H9 (cell line): Measurements from ENCODE around the gene BRD1. TPM values are rescaled to one million over a fixed set of nuclear protein-coding genes. Genes with fewer than 3 reads are reported as not detected.

ENCODE experiments used
- DNase-seq: peaks from one replicate; pipeline ENCODE4 v3.0.0-alpha.2; 2017
- H2AFZ ChIP-seq: one replicate; pipeline ENCODE4 v1.6.1; 2013; ENCODE audit warnings: mild to moderate bottlenecking, low read length, control low read depth, moderate library complexity
- H2AK5ac ChIP-seq: 2 replicates; pipeline ENCODE4 v1.6.1; 2013; ENCODE audit warnings: low read length, control low read depth, mixed read lengths; ENCODE audit not compliant: insufficient read length
- H2BK120ac ChIP-seq: one replicate; pipeline ENCODE4 v1.6.1; 2013; ENCODE audit warnings: low read depth, mild to moderate bottlenecking, low read length, control low read depth, inconsistent platforms; ENCODE audit not compliant: poor library complexity, severe bottlenecking
- H2BK12ac ChIP-seq: 2 replicates; pipeline ENCODE4 v1.6.1; 2013; ENCODE audit warnings: low read length, control low read depth, mixed read lengths, low read depth; ENCODE audit not compliant: insufficient read length
- H2BK15ac ChIP-seq: 2 replicates; pipeline ENCODE4 v1.6.1; 2013; ENCODE audit warnings: low read depth, low read length, control low read depth
- H2BK20ac ChIP-seq: one replicate; pipeline ENCODE4 v1.6.1; 2013; ENCODE audit warnings: low read depth, mild to moderate bottlenecking, low read length, control low read depth, inconsistent platforms; ENCODE audit not compliant: poor library complexity, severe bottlenecking
- H2BK5ac ChIP-seq: 2 replicates; pipeline ENCODE4 v1.6.1; 2013; ENCODE audit warnings: low read length, control low read depth, mixed read lengths; ENCODE audit not compliant: insufficient read length
- H3K14ac ChIP-seq: 2 replicates; pipeline ENCODE4 v1.6.1; 2013; ENCODE audit warnings: low read length, control low read depth; ENCODE audit not compliant: insufficient read depth
- H3K18ac ChIP-seq: 2 replicates; pipeline ENCODE4 v1.6.1; 2013; ENCODE audit warnings: low read depth, mild to moderate bottlenecking, mixed read lengths, low read length, control low read depth; ENCODE audit not compliant: insufficient read length
- H3K23ac ChIP-seq: 2 replicates; pipeline ENCODE4 v1.6.1; 2013; ENCODE audit warnings: low read length, control low read depth, mixed read lengths, low read depth; ENCODE audit not compliant: insufficient read length
- H3K23me2 ChIP-seq: 2 replicates; pipeline ENCODE4 v1.6.1; 2013; ENCODE audit warnings: low read depth, mild to moderate bottlenecking, mixed read lengths, low read length, control low read depth; ENCODE audit not compliant: insufficient read length, poor library complexity, severe bottlenecking
- H3K27ac ChIP-seq: 2 replicates; pipeline ENCODE4 v1.5.1; 2013; ENCODE audit warnings: low read length, control low read depth, mixed read lengths, low read depth; ENCODE audit not compliant: insufficient read length
- H3K27me3 ChIP-seq: 2 replicates; pipeline ENCODE4 v1.6.1; 2013; ENCODE audit warnings: low read length, control low read depth, inconsistent platforms; ENCODE audit not compliant: insufficient read depth
- H3K4ac ChIP-seq: 2 replicates; pipeline ENCODE4 v1.6.1; 2013; ENCODE audit warnings: low read depth, mild to moderate bottlenecking, control low read depth, inconsistent platforms, low read length, moderate library complexity
- H3K4me1 ChIP-seq: 2 replicates; pipeline ENCODE4 v1.6.1; 2013; ENCODE audit warnings: low read length, control low read depth, inconsistent platforms; ENCODE audit not compliant: insufficient read depth
- H3K4me2 ChIP-seq: 2 replicates; pipeline ENCODE4 v1.6.1; 2013; ENCODE audit warnings: low read length, control low read depth, mixed read lengths; ENCODE audit not compliant: insufficient read length, insufficient read depth
- H3K56ac ChIP-seq: 2 replicates; pipeline ENCODE4 v1.6.1; 2013; ENCODE audit warnings: low read depth, mild to moderate bottlenecking, mixed read lengths, low read length, control low read depth; ENCODE audit not compliant: insufficient read length
- H3K79me1 ChIP-seq: 2 replicates; pipeline ENCODE4 v1.6.1; 2013; ENCODE audit warnings: low read depth, mild to moderate bottlenecking, moderate library complexity, low read length, control low read depth, inconsistent platforms; ENCODE audit not compliant: insufficient read depth, poor library complexity, severe bottlenecking
- H3K79me2 ChIP-seq: 2 replicates; pipeline ENCODE4 v1.6.1; 2013; ENCODE audit warnings: low read length, control low read depth, inconsistent platforms; ENCODE audit not compliant: insufficient read depth
- H3K9ac ChIP-seq: 2 replicates; pipeline ENCODE4 v1.6.1; 2013; ENCODE audit warnings: low read length, control low read depth, mixed read lengths; ENCODE audit not compliant: insufficient read length; ENCODE audit errors: extremely low read depth
- H3K9me3 ChIP-seq: one replicate; pipeline ENCODE4 v1.6.1; 2013; ENCODE audit warnings: low read depth, low read length, inconsistent platforms; ENCODE audit not compliant: control insufficient read depth
- H3T11ph ChIP-seq: one replicate; pipeline ENCODE4 v1.6.1; 2013; ENCODE audit warnings: mild to moderate bottlenecking, low read length, control low read depth, inconsistent platforms
- H4K20me1 ChIP-seq: one replicate; pipeline ENCODE4 v1.6.1; 2013; ENCODE audit not compliant: control insufficient read depth, insufficient read length, insufficient read depth
- H4K5ac ChIP-seq: 2 replicates; pipeline ENCODE4 v1.6.1; 2013; ENCODE audit warnings: low read depth, mild to moderate bottlenecking, mixed read lengths, low read length, control low read depth; ENCODE audit not compliant: insufficient read length
- H4K8ac ChIP-seq: replicated peaks from 2 replicates; pipeline ENCODE4 v1.6.1; 2013; ENCODE audit warnings: low read length, control low read depth, mixed read lengths, low read depth; ENCODE audit not compliant: insufficient read length
- H4K91ac ChIP-seq: 2 replicates; pipeline ENCODE4 v1.6.1; 2013; ENCODE audit warnings: low read depth, mild to moderate bottlenecking, moderate library complexity, mixed read lengths, low read length, control low read depth; ENCODE audit not compliant: insufficient read length
- H3K27ac Mint-ChIP-seq, 3 experiments: 2 replicates in 2 of 3; 3 replicates in 1 of 3; pipeline ENCODE4 v1.8.0; 2020 to 2021; ENCODE audit warnings: mixed read lengths in 3 of 3, mild to moderate bottlenecking in 1 of 3, moderate library complexity in 1 of 3
- H3K27me3 Mint-ChIP-seq: 2 replicates; pipeline ENCODE4 v1.8.0; 2021; ENCODE audit warnings: low read depth, mild to moderate bottlenecking, moderate library complexity, mixed read lengths
- H3K36me3 Mint-ChIP-seq, 3 experiments: 2 replicates in 2 of 3; 3 replicates in 1 of 3; pipeline ENCODE4 v1.8.0; 2020 to 2021; ENCODE audit warnings: low read depth in 3 of 3, mixed read lengths in 3 of 3; ENCODE audit not compliant: insufficient read depth in 1 of 3
- H3K4me1 Mint-ChIP-seq, 2 experiments: 2 replicates each; pipeline ENCODE4 v1.8.0; 2020; ENCODE audit warnings: mixed read lengths in 2 of 2
- H3K4me3 Mint-ChIP-seq, 2 experiments: 2 replicates in 1 of 2; 3 replicates in 1 of 2; pipeline ENCODE4 v1.8.0; 2020 to 2021; ENCODE audit warnings: mild to moderate bottlenecking in 2 of 2, mixed read lengths in 2 of 2, moderate library complexity in 1 of 2
- H3K9me3 Mint-ChIP-seq, 2 experiments: 2 replicates in 1 of 2; 3 replicates in 1 of 2; pipeline ENCODE4 v1.8.0; 2020; ENCODE audit warnings: mild to moderate bottlenecking in 2 of 2, mixed read lengths in 2 of 2, moderate library complexity in 1 of 2
- WGBS: extraction: QIAGEN DNeasy Blood & Tissue Kit; methylation state at CpG from one replicate; pipeline ENCODE4 v1.1.7; 2013; ENCODE audit warnings: missing lambda C conversion rate, low lambda C conversion rate, mixed read lengths; ENCODE audit not compliant: insufficient read length; ENCODE audit errors: extremely low coverage; 5-methylcytosine and 5-hydroxymethylcytosine counted together
- total RNA-seq: library from RNA; stranded (reverse); gene quantifications from 2 replicates; pipeline ENCODE4 v1.2.1, GENCODE V29; 2021
- TF ChIP-seq, protein P1 (sequence below): fragments of 200-600 bp; sonication (generic); conservative IDR thresholded peaks from 3 replicates; pipeline ENCODE4 v1.8.0; 2021; ENCODE audit warnings: antibody characterized with exemption, mild to moderate bottlenecking

The BRD1 gene
- total RNA-seq, 1 experiment from 2014 or later = 51.3 TPM

DNA sequence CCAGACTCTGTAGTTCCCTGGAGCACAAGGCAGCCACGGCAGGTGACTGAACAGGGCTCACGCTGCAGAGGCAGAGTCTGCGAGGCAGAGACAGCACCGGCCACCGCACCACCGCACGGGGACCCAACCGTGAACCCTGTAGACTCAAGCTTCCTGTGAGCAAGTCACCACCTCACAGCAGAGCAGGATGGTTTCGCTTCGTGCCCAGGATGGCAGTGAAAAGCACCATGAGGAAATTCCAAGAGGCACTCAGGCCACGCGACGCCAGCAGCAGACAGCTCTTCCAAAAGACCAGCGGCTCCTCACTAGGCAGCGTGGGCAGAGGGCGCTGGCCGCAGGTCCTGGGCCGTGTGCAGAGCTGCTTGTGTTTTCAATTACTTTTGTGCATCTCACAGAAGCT, 24.5 kb downstream of the BRD1 start:
- Histone ChIP-seq H3K27ac (no peak overlapping the region), H4K91ac (no peak overlapping the region), H2BK5ac (no peak overlapping the region), H3K23ac (no peak overlapping the region), H3K14ac (no peak overlapping the region), H3K79me1 (peaks cover 34% of the 10 kb centered on the region), H3K27me3 (no peaks in the 10 kb centered on the region), H2AFZ (no peak overlapping the region), H2BK20ac (no peak overlapping the region), H3K23me2 (no peaks in the 10 kb centered on the region), H4K20me1 (no peaks in the 10 kb centered on the region), H4K8ac (no peak overlapping the region), H3K18ac (no peak overlapping the region), H3K9me3 (no peaks in the 10 kb centered on the region), H3K56ac (no peak overlapping the region), H3K79me2 (peaks cover 32% of the 10 kb centered on the region), H3K4me2 (no peak overlapping the region), H3T11ph (no peak overlapping the region), H2BK15ac (no peak overlapping the region), H3K4me1 (no peaks in the 10 kb centered on the region), H3K4ac (no peak overlapping the region), H4K5ac (no peak overlapping the region), H2AK5ac (no peak overlapping the region), H2BK120ac (no peak overlapping the region), H2BK12ac (no peak overlapping the region), H3K9ac (no peak overlapping the region)
- DNase-seq = no peak
- TF ChIP-seq, protein P1, sequence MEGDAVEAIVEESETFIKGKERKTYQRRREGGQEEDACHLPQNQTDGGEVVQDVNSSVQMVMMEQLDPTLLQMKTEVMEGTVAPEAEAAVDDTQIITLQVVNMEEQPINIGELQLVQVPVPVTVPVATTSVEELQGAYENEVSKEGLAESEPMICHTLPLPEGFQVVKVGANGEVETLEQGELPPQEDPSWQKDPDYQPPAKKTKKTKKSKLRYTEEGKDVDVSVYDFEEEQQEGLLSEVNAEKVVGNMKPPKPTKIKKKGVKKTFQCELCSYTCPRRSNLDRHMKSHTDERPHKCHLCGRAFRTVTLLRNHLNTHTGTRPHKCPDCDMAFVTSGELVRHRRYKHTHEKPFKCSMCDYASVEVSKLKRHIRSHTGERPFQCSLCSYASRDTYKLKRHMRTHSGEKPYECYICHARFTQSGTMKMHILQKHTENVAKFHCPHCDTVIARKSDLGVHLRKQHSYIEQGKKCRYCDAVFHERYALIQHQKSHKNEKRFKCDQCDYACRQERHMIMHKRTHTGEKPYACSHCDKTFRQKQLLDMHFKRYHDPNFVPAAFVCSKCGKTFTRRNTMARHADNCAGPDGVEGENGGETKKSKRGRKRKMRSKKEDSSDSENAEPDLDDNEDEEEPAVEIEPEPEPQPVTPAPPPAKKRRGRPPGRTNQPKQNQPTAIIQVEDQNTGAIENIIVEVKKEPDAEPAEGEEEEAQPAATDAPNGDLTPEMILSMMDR = no peak
- no peaks in the 10 kb centered on the region for H3K9me3 Mint-ChIP-seq
- no CpG with 5 or more reads among the region's 18 CpGs for WGBS
- peaks cover 2 to 5% of the 10 kb centered on the region in 2 experiments; a peak in 2 of 4 replicates for H3K4me1 Mint-ChIP-seq
- H3K27ac Mint-ChIP-seq = peak overlapping the region in 1 of 3 experiments; percentile 68; a peak in 3 of 7 replicates
- H3K4me3 Mint-ChIP-seq = no peak overlapping the region
- no peaks in the 10 kb centered on the region for H3K27me3 Mint-ChIP-seq
- peaks cover 16 to 44% (median 43%) of the 10 kb centered on the region in 3 experiments for H3K36me3 Mint-ChIP-seq
